HepG2 (cell line): Measurements from ENCODE around the gene TMEM200A.

ENCODE experiments used
- ATF7 ChIP-seq, 2 experiments: fragments of 450-650 bp in 1 of 2; sonication (generic) in 1 of 2; formaldehyde crosslinking in 1 of 2; IDR thresholded peaks; 2 replicates each; pipeline versions ENCODE4 v1.4.0 to v1.6.1; 2016 to 2020; ENCODE audit warnings: antibody characterized with exemption in 1 of 2, mild to moderate bottlenecking in 1 of 2, missing genetic modification reagents in 1 of 2
- CEBPG ChIP-seq: IDR thresholded peaks from 2 replicates; pipeline ENCODE4 v1.6.1; 2016
- FOXK2 ChIP-seq: fragments of 450-650 bp; IDR thresholded peaks from 2 replicates; pipeline ENCODE4 v1.6.1; 2016
- JUND ChIP-seq: sonication (generic); formaldehyde crosslinking; IDR thresholded peaks from 2 replicates; pipeline ENCODE4 v1.8.0; 2022; ENCODE audit warnings: mild to moderate bottlenecking, missing genetic modification reagents
- SAFB2 ChIP-seq: sonication (generic); formaldehyde crosslinking; IDR thresholded peaks from 2 replicates; pipeline ENCODE4 v1.5.1; 2020; ENCODE audit warnings: missing genetic modification reagents, low read depth, mild to moderate bottlenecking, borderline replicate concordance
- TF ChIP-seq, protein P1 (sequence below): sonication (generic); formaldehyde crosslinking; IDR thresholded peaks from 2 replicates; pipeline ENCODE4 v1.4.0; 2020; ENCODE audit warnings: missing genetic modification reagents
- TF ChIP-seq, protein P2 (sequence below): IDR thresholded peaks from 2 replicates; pipeline ENCODE4 v1.6.1; 2012; ENCODE audit warnings: inconsistent platforms
- TF ChIP-seq, protein P3 (sequence below): sonication (generic); formaldehyde crosslinking; IDR thresholded peaks from 2 replicates; pipeline ENCODE4 v1.5.0; 2020; ENCODE audit warnings: mild to moderate bottlenecking, missing genetic modification reagents
- TF ChIP-seq, protein P4 (sequence below): sonication (generic); formaldehyde crosslinking; IDR thresholded peaks from 2 replicates; pipeline ENCODE4 v1.5.0; 2020; ENCODE audit warnings: mild to moderate bottlenecking, missing genetic modification reagents, moderate library complexity

DNA sequence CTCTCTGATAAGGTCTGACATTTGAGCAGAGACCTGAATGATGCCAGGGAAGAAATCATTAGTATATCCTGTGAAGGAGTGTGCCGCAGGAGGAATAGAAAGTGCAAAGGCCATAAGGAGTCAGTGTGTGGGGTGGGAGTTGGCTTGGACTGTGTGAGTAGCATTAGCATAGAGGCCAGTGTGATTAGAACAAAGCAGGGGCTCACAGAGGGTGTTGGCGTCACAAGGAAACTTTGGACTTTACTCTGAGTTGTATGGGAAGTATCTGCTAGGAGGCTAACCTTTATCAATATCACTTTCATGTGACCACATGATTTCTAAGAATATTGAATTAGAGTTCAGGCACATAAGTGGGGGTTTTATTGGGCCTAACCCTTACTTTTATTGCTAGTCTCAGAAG lies 12.1 kb downstream of the TMEM200A start:
- TF ChIP-seq SAFB2: no peak
- no peak for TF ChIP-seq JUND (CRISPR knock-in tag)
- TF ChIP-seq, protein P1, sequence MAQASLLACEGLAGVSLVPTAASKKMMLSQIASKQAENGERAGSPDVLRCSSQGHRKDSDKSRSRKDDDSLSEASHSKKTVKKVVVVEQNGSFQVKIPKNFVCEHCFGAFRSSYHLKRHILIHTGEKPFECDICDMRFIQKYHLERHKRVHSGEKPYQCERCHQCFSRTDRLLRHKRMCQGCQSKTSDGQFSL (CRISPR knock-in tag): no peak
- TF ChIP-seq CEBPG (CRISPR knock-in tag): no peak
- TF ChIP-seq, protein P2, sequence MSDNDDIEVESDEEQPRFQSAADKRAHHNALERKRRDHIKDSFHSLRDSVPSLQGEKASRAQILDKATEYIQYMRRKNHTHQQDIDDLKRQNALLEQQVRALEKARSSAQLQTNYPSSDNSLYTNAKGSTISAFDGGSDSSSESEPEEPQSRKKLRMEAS: no peak
- no peak for TF ChIP-seq FOXK2
- no peak for TF ChIP-seq ATF7 (IDR thresholded peaks at IDR 0.05)
- no peak for TF ChIP-seq ATF7 (CRISPR knock-in tag; IDR thresholded peaks at IDR 0.05)
- TF ChIP-seq, protein P3, sequence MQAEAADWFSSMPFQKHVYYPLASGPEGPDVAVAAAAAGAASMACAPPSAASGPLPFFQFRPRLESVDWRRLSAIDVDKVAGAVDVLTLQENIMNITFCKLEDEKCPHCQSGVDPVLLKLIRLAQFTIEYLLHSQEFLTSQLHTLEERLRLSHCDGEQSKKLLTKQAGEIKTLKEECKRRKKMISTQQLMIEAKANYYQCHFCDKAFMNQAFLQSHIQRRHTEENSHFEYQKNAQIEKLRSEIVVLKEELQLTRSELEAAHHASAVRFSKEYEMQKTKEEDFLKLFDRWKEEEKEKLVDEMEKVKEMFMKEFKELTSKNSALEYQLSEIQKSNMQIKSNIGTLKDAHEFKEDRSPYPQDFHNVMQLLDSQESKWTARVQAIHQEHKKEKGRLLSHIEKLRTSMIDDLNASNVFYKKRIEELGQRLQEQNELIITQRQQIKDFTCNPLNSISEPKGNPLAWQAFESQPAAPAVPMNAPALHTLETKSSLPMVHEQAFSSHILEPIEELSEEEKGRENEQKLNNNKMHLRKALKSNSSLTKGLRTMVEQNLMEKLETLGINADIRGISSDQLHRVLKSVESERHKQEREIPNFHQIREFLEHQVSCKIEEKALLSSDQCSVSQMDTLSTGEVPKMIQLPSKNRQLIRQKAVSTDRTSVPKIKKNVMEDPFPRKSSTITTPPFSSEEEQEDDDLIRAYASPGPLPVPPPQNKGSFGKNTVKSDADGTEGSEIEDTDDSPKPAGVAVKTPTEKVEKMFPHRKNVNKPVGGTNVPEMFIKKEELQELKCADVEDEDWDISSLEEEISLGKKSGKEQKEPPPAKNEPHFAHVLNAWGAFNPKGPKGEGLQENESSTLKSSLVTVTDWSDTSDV: no peak
- TF ChIP-seq, protein P4, sequence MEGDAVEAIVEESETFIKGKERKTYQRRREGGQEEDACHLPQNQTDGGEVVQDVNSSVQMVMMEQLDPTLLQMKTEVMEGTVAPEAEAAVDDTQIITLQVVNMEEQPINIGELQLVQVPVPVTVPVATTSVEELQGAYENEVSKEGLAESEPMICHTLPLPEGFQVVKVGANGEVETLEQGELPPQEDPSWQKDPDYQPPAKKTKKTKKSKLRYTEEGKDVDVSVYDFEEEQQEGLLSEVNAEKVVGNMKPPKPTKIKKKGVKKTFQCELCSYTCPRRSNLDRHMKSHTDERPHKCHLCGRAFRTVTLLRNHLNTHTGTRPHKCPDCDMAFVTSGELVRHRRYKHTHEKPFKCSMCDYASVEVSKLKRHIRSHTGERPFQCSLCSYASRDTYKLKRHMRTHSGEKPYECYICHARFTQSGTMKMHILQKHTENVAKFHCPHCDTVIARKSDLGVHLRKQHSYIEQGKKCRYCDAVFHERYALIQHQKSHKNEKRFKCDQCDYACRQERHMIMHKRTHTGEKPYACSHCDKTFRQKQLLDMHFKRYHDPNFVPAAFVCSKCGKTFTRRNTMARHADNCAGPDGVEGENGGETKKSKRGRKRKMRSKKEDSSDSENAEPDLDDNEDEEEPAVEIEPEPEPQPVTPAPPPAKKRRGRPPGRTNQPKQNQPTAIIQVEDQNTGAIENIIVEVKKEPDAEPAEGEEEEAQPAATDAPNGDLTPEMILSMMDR (CRISPR knock-in tag): no peak
